K562 (cell line): ENCODE measurements around the gene B4GALT1. TPM values are rescaled to one million over a fixed set of nuclear protein-coding genes. Genes with fewer than 3 reads are reported as not detected.

Experiments
- FOSL1 ChIP-seq: fragments of 200-800 bp; sonication (Bioruptor generic); conservative IDR thresholded peaks from 2 replicates; pipeline ENCODE4 v1.6.1; 2016; ENCODE audit warnings: missing genetic modification characterization, missing compliant biosample characterization
- JUN ChIP-seq, 2 experiments: sonication (generic) in 1 of 2; formaldehyde crosslinking in 1 of 2; IDR thresholded peaks; 2 replicates each; pipeline versions ENCODE4 v1.6.1 to v1.8.0; 2012 to 2022; ENCODE audit warnings: borderline replicate concordance in 2 of 2, mild to moderate bottlenecking in 2 of 2, improper control_type of control experiment in 1 of 2, low read depth in 1 of 2, low read length in 1 of 2, missing genetic modification reagents in 1 of 2
- MYBL2 ChIP-seq, 2 experiments: fragments of 450-650 bp in 1 of 2; sonication (generic) in 1 of 2; formaldehyde crosslinking in 1 of 2; IDR thresholded peaks; 2 replicates each; pipeline versions ENCODE4 v1.6.1 to v1.8.1; 2017 to 2022; ENCODE audit warnings: borderline replicate concordance in 1 of 2, inconsistent platforms in 1 of 2, low read depth in 1 of 2, mild to moderate bottlenecking in 1 of 2, missing genetic modification reagents in 1 of 2, moderate library complexity in 1 of 2
- MYC ChIP-seq, 2 experiments: fragments of 250-450 bp in 1 of 2; sonication (Bioruptor Pico) in 1 of 2; IDR thresholded peaks; 2 replicates each; pipeline versions ENCODE4 v1.5.1 to v1.6.1; 2012 to 2021; ENCODE audit warnings: low read depth in 2 of 2, borderline replicate concordance in 1 of 2, improper control_type of control experiment in 1 of 2, low read length in 1 of 2, mild to moderate bottlenecking in 1 of 2, moderate library complexity in 1 of 2
- NFATC3 ChIP-seq: fragments of 450-650 bp; IDR thresholded peaks from 2 replicates; pipeline ENCODE4 v1.6.1; 2017; ENCODE audit warnings: mild to moderate bottlenecking
- NR1H2 ChIP-seq: sonication (generic); formaldehyde crosslinking; IDR thresholded peaks from 2 replicates; pipeline ENCODE4 v1.4.0; 2020; ENCODE audit warnings: mild to moderate bottlenecking, missing genetic modification reagents
- NR2C2 ChIP-seq, 2 experiments: fragments of 200-800 bp in 1 of 2; sonication (Bioruptor generic) in 1 of 2; sonication (generic) in 1 of 2; formaldehyde crosslinking in 1 of 2; IDR thresholded peaks; 2 replicates each; pipeline versions ENCODE4 v1.6.1 to v1.8.0; 2016 to 2022; ENCODE audit warnings: mild to moderate bottlenecking in 1 of 2, missing compliant biosample characterization in 1 of 2, missing genetic modification characterization in 1 of 2, missing genetic modification reagents in 1 of 2
- NUFIP1 ChIP-seq: fragments of 450-650 bp; IDR thresholded peaks from 2 replicates; pipeline ENCODE4 v1.6.1; 2018; ENCODE audit not compliant: partially characterized antibody
- SOX6 ChIP-seq: fragments of 450-650 bp; IDR thresholded peaks from 2 replicates; pipeline ENCODE4 v1.6.1; 2014; ENCODE audit warnings: mild to moderate bottlenecking
- YBX1 ChIP-seq: fragments of 450-650 bp; IDR thresholded peaks from 2 replicates; pipeline ENCODE4 v1.7.1; 2016; ENCODE audit warnings: mild to moderate bottlenecking
- ZFP36 ChIP-seq: fragments of 150-350 bp; IDR thresholded peaks from 2 replicates; pipeline ENCODE4 v1.6.1; 2018; ENCODE audit warnings: low read length, low read depth; ENCODE audit not compliant: partially characterized antibody
- polyA plus RNA-seq, 8 experiments: library from polyadenylated mRNA; depleted of rRNA in 4 of 8; stranded (reverse) in 5 of 8; unstranded in 3 of 8; fragments of >200 nt; fragmentation: Nextera tagmentation in 2 of 8; fragmentation: Illumina TruSeq in 1 of 8; extraction: Ambion mirVana in 2 of 8; extraction: Trizol in 1 of 8; gene quantifications; 2 replicates each; pipeline versions ENCODE4 v1.2.1 to v1.2.3, GENCODE V29; 2011 to 2014; ENCODE audit warnings: inconsistent platforms in 1 of 8, missing spikeins in 1 of 8
- total RNA-seq, 7 experiments: library from RNA; depleted of rRNA in 6 of 7; stranded (reverse); fragments of >200 nt in 6 of 7; fragmentation: Illumina TruSeq in 2 of 7; extraction: Trizol in 2 of 7; gene quantifications; 2 replicates each; pipeline versions ENCODE4 v1.2.1 to v1.2.3, GENCODE V29; 2011 to 2021; ENCODE audit warnings: low replicate concordance in 1 of 7
- TF ChIP-seq, protein P1 (sequence below): fragments of 250-450 bp; sonication (Bioruptor Pico); IDR thresholded peaks from 2 replicates; pipeline ENCODE4 v1.8.0; 2021; ENCODE audit warnings: mild to moderate bottlenecking, moderate library complexity
- TF ChIP-seq, protein P2 (sequence below): fragments of 250-450 bp; sonication (Bioruptor Pico); IDR thresholded peaks from 2 replicates; pipeline ENCODE4 v1.5.0; 2020; ENCODE audit warnings: mild to moderate bottlenecking
- TF ChIP-seq, protein P3 (sequence below): fragments of 250-450 bp; sonication (Bioruptor Pico); IDR thresholded peaks from 2 replicates; pipeline ENCODE4 v1.8.0; 2022; ENCODE audit warnings: inconsistent platforms, mild to moderate bottlenecking, moderate library complexity, borderline replicate concordance
- TF ChIP-seq, protein P4 (sequence below): sonication (generic); IDR thresholded peaks from 2 replicates; pipeline ENCODE4 v1.6.1; 2016

Gene B4GALT1
- total and polyA plus RNA-seq, 9 of the 15 experiments (the other 6 are each of a cell fraction or from before 2014, with no cell fraction given), result 4.1 to 26.8 (median 7.1) TPM

DNA sequence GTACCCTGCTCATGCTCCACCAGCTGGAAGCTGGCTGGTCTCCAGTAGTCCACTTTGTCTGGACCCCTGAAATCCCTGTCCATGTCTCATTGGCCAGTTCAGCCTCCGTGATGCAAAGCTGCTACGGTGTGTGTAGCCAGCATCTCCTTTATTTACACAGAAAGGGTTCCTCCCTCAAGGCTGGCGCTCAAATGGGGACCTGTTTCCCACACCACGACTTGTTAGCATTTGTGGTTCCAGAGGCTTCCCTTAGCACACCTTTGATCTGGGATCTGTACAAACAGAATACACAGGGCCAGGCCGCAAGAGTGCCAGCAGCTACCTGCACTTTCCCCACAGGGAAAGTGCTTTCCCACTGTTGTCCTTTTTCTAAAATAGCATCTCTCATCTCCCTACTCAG lies 85.0 kb downstream of the B4GALT1 start (continued):
- TF ChIP-seq, protein P1, sequence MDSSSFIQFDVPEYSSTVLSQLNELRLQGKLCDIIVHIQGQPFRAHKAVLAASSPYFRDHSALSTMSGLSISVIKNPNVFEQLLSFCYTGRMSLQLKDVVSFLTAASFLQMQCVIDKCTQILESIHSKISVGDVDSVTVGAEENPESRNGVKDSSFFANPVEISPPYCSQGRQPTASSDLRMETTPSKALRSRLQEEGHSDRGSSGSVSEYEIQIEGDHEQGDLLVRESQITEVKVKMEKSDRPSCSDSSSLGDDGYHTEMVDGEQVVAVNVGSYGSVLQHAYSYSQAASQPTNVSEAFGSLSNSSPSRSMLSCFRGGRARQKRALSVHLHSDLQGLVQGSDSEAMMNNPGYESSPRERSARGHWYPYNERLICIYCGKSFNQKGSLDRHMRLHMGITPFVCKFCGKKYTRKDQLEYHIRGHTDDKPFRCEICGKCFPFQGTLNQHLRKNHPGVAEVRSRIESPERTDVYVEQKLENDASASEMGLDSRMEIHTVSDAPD (CRISPR knock-in tag), result no peak
- TF ChIP-seq MYC (IDR thresholded peaks at IDR 0.05; ENCODE audit: low read depth, low read length) (no peak), MYC (CRISPR knock-in tag; IDR thresholded peaks at IDR 0.05; ENCODE audit: borderline replicate concordance, low read depth) (no peak), NR2C2 (CRISPR knock-in tag; IDR thresholded peaks at IDR 0.05) (no peak), NR2C2 (tag; IDR thresholded peaks at IDR 0.05) (no peak), ZFP36 (no peak), FOSL1 (tag) (no peak), NFATC3 (no peak), NR1H2 (CRISPR knock-in tag) (no peak), MYBL2 (IDR thresholded peaks at IDR 0.05; ENCODE audit: low read depth) (no peak), MYBL2 (CRISPR knock-in tag; IDR thresholded peaks at IDR 0.05; ENCODE audit: borderline replicate concordance) (no peak), SOX6 (no peak), YBX1 (no peak), NUFIP1 (no peak), JUN (IDR thresholded peaks at IDR 0.05; ENCODE audit: borderline replicate concordance, low read depth, low read length) (no peak), JUN (CRISPR knock-in tag; IDR thresholded peaks at IDR 0.05; ENCODE audit: borderline replicate concordance) (no peak)
- TF ChIP-seq, protein P2, sequence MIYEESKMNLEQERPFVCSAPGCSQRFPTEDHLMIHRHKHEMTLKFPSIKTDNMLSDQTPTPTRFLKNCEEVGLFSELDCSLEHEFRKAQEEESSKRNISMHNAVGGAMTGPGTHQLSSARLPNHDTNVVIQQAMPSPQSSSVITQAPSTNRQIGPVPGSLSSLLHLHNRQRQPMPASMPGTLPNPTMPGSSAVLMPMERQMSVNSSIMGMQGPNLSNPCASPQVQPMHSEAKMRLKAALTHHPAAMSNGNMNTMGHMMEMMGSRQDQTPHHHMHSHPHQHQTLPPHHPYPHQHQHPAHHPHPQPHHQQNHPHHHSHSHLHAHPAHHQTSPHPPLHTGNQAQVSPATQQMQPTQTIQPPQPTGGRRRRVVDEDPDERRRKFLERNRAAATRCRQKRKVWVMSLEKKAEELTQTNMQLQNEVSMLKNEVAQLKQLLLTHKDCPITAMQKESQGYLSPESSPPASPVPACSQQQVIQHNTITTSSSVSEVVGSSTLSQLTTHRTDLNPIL, result no peak
- TF ChIP-seq, protein P3, sequence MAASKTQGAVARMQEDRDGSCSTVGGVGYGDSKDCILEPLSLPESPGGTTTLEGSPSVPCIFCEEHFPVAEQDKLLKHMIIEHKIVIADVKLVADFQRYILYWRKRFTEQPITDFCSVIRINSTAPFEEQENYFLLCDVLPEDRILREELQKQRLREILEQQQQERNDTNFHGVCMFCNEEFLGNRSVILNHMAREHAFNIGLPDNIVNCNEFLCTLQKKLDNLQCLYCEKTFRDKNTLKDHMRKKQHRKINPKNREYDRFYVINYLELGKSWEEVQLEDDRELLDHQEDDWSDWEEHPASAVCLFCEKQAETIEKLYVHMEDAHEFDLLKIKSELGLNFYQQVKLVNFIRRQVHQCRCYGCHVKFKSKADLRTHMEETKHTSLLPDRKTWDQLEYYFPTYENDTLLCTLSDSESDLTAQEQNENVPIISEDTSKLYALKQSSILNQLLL (CRISPR knock-in tag), result no peak
- TF ChIP-seq, protein P4, sequence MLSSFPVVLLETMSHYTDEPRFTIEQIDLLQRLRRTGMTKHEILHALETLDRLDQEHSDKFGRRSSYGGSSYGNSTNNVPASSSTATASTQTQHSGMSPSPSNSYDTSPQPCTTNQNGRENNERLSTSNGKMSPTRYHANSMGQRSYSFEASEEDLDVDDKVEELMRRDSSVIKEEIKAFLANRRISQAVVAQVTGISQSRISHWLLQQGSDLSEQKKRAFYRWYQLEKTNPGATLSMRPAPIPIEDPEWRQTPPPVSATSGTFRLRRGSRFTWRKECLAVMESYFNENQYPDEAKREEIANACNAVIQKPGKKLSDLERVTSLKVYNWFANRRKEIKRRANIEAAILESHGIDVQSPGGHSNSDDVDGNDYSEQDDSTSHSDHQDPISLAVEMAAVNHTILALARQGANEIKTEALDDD, result no peak
